OCI-LY7 (cell line): ENCODE results near the gene CYP17A1.

Experiments
- CTCF ChIP-seq: fragments of 200-600 bp; sonication (generic); conservative IDR thresholded peaks from 2 replicates; pipeline ENCODE4 v1.5.1; 2014; ENCODE audit warnings: mild to moderate bottlenecking, antibody characterized with exemption, low read length, moderate library complexity, mixed read lengths
- EZH2phosphoT487 ChIP-seq: fragments of 200-600 bp; sonication (generic); IDR thresholded peaks from 2 replicates; pipeline ENCODE4 v1.6.1; 2018; ENCODE audit warnings: low read depth, borderline replicate concordance, mild to moderate bottlenecking, mixed run types, antibody characterized with exemption, low read length, moderate library complexity, mixed read lengths

DNA sequence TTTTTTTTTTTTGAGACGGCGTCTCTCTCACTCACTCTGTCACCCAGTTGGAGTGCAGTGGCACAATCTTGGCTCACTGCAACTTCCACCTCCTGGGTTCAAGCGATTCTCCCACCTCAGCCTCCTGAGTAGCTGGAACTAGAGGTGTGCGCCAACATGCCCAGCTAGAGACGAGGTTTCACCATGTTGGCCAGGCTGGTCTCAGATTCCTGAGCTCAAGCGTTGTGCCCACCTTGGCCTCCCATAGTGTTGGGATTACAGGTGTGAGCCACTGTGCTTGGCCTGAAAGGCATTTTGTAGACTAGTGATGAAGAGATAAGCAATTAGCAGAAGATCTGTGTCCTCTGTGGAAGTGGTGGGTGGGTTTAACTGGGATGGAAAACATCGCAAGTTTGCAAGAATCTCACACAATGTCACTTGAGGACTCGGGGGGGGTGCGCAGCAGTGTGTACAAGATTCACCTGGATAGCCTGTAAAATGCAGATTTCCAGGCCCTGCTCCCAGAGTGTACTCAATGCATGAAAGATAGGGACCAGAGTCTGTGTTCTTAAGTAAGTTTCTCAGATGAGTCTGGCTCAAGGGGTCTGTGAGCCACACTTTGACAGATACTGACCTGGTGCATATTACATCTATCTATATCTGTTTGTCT lies 10.9 kb downstream of the CYP17A1 start:
- TF ChIP-seq CTCF (no peak), EZH2phosphoT487 (no peak)
